ENCODE measurements around the gene C11orf91.
"Not testable (repeated sequence)": the region's sequence is repeated elsewhere in the genome, so short reads cannot be mapped to it uniquely, and the experiment has no call there.

Gene C11orf91

DNA sequence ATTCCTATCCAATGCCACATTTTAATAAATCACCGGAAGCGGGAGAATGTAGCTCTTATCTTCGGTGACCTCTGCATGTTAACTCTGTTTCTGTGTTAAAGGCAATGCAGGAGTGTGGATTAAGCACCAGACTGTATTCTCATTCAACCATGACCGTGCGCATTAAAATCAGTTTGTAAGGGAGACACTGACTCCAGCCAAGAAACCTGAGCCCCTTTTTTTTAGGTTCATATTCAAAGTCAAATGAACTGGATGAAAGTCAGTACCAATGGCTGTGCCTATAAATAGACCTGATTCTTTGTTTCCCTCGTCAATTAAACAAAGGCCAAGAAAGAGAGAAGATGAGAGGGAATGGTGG lies 32.2 kb downstream of the C11orf91 start:
- DNase-seq = no peak

DNA sequence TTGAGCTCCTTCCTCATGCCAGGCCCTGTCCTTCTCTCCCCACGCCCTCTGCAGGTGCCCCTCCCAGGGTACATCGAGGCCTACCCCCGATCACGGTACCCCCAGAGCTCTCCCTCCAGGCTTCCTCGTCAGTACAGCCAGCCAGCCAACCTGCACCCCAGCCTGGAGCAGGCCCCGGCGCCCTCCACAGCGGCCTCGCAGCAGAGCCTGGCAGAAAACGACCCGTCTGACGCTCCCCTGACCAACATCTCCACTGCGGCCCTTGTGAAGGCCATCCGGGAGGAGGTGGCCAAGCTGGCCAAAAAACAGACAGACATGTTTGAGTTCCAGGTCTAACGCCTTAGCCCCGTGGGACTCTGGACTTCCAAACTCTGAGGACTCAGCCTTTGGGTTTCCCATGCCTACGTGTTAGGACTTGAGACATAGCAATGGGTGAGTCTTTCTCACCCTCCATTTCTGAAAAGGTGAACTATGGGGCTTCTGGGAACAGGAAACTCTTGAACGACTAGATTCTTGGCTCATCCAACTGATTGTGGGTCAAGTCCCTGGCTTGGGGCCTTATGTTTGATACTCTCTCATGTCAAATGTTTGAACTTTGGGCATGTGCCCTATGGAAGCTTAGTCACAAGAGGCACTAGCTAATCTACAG lies 32.7 kb downstream of the C11orf91 start:
- DNase-seq = no peak

DNA sequence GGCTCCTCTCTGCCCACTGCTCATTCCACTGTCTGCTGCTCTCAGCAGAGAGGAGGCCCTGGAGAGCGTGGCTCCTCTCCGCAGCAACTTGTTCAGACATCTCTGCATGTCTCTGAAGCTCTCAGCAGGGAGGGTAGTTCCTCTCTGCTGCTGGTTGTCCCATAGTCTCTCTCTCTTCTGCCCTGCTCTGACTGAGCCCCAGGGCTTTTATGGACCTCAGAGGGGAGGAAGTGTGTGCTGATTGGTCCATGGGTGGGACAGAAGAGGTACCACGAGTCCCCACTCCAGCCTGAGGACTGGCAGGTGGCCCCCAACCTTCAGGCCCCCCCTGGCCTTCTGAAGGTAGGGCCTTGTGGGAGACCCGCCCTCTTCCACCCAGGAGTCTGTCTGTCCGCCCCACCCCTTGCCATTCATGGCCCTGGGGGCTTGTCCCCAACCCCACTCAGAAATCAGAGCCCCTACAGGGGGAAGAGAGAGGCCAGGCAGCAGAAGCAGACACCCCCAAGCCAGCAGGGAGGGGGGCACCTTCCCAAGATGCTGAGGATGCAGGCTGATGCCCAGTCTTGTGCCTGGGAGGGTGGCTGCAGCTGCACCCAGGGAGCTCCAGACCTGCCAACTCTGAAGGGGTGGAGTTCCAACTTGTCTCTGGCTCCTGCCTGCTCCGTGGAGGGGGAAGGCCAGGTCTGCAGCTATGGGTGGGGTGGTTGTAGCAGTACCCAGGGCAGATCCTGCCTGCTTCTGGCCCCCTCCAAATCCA lies 35.1 kb downstream of the C11orf91 start:
- DNase-seq = no peak

DNA sequence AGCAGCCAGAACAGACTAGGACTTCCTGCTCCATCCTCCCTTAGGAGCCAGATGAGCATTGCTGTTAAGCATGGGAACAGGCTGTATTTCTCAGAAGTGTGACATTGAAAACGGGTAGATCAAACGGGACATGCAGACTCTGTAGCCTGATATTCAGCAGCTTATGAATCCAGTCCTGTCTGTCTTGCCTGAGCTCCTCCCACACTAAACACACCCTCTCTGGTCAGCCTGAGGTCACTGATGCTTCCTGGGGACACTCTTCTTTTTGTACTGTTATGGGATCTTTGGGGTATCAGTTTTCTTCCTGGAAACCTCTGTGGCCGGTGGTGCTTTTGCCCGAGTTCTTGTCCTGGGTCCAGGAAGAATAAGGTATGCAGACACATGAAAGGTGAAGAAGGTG lies 35.8 kb downstream of the C11orf91 start:
- DNase-seq = no peak

DNA sequence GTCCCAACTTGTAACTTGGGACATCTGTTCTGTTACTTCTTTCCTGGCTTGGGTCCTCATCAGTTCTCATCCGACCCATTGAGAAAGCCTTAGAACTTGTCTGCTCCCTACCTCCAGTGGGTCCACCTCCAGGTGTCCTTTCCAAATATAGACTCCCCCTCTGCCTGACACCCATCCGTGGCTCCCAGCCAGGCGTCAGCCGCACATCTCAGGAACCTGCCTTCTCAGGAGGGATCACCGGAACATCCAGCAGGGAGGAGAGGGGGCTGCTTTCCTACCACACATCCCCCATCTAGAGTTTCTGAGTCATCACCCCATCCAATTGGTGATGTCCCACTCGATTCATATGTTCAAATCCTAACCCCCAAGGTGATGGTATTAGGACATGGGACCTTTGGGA lies 36.5 kb downstream of the C11orf91 start:
- DNase-seq = no peak

DNA sequence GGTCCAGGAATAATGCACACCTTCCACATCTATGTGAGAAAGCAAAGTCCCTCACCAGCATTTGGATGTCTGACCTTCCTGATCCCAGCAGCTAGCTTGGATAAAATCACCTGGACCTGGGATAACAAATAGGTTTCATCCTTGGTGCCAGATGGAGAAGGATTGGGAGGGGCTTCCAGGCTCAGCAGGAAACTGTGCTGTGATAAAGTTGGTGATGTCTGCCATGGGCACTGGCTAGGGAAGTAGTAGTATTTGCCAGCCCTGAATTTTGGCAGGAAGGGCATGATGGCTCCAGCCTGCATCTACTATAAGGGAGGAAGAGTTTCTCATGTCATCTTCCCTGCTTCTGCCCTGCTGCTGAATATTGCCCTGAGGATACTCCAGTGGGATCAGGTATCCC lies 37.5 kb downstream of the C11orf91 start:
- no peak for DNase-seq

DNA sequence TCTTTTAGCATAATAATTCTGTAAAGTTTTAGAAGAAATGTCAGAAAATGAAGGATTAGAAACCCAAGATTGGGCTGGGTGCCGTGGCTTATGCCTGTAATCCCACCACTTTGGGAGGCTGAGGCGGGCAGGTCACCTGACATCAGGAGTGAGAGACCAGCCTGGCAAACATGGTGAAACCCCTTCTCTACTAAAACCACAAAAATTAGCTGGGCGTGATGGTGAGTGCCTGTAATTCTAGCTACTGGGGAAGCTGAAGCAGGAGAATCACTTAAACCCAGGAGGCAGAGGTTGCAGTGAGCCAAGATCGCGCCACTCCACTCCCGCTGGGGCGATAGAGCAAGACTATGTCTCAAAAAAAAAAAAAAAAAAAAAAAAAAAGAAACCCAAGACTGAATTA lies 39.1 kb downstream of the C11orf91 start:
- not testable (repeated sequence) for DNase-seq

DNA sequence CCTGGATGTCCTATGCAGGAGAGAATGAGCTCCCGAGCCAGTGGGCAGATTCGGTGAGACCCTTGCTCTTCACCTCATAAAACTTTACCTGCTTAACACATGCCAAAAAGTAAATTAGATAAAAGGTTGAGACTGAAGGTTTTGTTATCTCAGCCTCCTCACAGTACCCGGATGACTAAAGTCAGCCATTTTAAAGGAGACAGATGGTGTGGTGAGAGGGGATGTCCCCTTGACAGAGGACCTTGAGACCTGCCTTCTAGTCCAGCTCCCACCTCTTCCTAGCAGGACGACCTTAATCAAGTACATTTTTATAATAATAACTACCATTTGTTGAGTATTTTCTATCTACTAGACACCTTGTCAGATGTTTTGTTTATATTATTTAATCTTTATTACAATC lies 39.7 kb downstream of the C11orf91 start:
- DNase-seq = no peak

DNA sequence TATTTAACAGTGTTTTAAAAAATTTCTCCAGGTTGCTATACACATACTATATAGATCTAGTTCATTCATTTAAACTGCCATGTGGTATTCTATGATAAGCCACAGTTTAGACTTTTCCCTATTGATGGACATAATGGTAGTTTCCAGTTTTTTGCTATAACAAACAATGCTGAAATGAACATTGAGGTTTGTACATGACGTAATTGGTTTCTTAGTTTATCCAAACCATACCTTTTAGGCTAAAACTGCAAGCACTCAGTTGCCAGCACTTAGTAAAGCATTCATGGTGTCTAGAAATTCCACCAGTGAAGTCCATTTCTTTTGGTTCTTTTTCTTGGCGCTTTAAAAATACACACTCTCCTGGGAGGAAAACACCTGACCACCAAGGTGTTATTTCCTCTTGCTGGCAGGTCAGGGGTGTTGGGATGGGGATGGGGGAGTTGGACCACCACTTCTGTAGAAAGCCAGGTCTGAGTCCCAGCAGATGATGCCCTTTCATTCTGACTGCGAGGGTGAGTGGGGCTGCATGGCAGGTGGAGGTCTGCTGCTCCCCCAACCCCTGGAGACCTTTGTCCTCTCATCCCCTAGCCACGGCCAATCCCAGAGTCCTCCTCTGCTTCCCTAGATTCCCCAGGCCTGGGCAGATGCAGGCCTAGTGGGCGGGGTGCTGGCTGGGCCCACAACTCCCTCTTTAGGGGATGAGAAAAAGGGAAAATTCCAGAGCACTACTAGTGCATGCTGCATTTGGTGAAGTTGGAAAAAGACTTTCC lies 41.1 kb downstream of the C11orf91 start:
- DNase-seq = no peak

DNA sequence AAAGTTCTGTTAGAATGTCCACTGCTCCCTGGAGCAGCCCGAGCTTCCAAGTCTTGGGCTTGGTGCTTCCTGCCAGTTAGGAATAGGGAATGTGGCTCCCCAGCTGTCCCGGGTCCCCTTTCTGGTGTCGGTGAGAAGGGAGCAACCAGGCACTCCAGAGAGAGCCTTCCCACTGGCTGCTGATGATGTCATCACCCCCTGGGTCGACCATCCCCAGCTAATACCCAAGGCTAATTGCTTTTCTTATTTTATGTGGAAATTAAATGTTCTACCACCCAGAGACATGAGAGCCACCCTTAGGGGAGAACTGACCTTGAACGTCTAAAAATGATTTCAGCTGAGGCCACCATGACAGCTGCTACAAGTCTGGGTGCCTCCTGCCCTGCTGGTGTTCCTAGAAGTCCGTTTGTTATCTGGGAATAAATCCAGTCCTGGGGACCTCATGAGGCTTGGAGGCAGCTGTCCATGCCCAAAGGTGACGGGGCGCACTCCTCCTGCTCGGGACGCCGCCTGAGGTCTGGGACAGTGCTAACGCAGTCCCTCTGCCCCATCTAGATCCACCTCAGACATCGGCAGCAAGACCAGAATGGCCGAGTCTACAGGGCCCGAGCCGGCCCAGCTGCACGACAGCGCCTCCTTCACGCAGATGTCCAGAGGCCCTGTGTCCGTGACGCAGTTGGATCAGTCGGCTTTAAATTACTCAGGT lies 42.3 kb downstream of the C11orf91 start:
- DNase-seq = no peak

DNA sequence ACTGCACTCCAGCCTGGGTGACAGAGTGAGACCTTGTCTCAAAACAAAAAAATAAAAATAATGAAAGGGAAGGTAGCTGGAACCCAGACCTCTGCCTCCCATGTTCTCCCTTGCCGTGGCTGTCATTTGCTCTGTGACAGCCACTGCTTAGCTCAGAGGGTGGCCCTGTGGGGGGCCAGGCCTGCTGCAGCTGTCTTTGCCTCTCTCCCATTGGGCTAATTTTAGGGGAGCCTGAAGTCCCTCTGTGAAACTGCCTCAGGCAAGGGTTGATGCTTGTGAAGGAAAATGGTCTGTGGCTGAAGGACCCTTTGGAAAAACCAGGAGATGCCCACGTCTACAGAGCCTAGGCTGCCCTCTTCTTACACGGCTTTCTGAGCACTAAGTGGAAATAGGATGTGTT lies 42.9 kb downstream of the C11orf91 start:
- no peak for DNase-seq

DNA sequence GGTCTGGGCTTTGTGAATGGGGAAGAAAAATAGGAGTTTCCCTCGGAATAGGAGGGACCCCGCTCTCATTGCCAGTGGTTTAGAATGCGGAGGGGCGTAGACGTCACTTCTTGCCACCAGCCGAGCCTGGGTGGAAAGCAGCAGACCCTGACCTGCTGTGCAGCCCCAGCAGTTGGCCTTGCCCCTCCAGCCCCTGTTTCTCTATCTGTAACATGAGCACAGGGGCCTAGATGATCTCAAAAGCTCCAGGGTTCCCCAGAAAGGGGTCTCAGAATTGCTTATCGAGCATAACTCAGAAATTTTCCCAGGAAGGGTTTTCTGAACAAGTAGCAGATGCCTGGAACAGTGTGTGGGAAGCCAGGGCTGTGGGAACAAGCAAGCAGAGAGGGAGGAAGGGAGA lies 43.9 kb downstream of the C11orf91 start:
- no peak for DNase-seq

DNA sequence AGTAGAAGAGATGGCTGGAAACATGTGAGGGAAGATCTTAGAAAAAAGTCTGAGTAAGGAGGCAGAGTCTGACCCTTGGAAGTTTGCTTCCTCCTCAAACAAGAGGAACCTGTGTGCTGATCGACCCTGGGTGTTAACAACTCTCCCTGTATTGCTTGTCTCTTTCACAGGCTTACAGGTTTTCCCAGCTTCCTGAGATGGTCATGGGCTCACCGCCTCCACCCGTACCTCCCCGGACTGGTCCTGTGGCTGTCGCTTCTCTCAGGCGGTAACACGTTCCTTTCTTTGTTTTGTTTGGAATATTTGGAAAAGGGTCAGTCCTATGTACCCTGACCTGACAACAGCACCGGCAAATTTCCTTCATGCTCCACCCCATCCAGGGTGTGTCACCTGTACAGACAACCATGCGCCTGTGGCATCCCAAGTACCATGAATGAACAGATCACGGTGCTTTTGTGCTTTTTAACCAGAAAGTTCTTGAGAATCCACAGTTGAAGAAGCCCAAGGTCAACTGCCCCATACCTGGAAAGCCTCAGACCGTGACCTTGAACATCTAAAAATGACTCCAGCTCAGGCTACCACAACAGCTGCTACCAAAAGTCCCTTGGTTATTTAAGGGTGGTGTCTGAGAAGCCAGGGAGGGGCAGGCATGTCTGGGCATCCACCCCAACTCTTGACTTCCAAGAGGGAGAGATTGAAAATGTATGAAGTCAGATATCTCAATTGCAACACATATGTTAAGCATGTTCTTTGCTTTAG lies 44.6 kb downstream of the C11orf91 start:
- no peak for DNase-seq

DNA sequence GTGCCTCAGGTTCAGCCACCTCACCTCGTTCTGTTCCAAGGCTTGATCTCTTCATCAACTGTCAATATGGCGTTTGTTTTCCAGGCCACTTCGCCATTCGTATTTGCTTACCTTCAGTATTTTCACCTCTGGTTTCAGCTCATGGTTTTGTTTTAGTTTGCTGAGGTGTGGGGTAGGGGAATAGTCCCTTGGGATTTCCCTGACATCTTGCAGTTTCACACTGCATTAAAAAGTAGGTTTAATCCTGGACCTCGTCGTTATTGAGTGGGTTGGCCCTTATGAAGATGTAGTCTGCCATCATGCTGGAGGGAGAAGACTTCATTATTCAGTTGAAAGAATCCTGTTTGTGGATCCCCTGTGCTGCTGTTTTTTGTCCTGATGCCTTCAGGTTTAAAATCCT lies 46.0 kb downstream of the C11orf91 start:
- DNase-seq = no peak

DNA sequence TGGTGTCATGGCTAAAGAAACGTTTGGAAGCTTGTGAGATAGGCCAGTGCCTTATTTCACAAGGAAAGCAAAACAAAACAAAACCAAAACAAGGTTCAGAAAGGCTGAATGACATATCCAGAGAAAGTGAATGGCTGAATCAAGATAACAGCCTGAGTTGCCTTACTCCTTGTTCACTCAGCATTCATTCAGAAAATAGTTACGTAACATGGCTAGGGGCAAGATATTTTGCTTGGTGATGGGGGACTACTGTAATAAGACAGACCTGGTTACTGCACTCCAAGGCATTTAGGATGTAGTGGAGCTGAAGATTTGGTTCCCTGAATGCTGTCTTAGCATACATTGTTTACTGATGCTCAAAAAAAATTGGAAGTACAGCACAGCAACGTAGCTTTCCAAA lies 47.7 kb downstream of the C11orf91 start:
- DNase-seq = no peak

DNA sequence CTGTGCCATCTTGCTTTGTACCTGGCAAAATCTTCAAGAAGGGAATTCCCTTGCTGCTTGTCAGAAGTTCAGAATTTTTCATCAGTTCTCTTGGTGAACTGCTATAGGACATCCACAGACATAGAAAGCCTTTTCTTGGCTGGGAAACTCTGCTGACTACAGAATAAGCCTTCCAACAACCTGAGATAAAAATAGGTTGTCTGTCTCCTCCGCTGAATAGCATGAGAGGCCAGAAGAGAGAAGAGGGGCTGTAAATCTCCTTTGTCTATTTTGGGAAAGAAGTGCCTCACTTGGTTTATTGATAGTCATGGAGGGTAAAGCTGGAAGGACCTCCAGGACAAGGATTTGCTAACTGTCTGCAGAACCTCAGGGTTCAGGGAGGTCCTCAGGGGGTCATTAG lies 48.2 kb downstream of the C11orf91 start:
- no peak for DNase-seq

DNA sequence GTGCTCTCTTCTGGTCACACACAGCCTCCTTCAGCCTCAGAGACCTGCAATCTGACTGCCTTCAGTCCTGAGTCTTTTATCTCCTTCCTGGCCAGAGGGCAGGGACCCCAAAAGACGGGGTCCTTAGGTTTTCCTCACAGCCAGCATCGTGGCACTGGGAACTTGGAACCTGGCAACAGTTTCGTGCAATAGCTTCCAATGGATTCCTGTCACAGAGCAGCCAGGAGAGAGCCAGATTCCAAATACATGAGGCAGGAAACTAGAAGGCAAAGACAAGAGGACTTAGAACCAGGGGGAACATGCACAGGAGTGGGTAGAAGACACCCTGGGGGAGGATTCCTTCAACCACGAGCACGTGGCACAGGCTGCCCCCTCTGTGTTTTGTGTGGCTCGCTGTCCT lies 48.6 kb downstream of the C11orf91 start:
- DNase-seq = no peak

DNA sequence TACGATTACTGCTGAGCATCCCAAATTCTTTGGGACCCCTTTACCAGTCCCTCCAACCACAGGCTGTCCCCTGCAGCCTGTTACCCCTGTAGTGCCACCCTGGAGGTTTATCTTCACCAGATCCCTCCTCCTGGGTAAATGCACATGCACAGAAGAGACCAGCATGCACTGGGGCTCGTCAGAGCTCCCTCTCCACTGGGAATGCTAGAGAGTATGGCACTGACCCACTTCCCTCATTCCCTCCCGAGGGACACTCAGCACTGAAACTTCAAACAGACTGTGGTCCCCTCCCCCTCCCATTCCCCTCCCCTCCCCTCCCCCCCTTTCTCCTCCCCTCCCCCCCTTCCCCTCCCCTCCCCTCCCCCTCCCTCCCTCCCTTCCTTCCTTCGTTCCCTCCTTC lies 49.1 kb downstream of the C11orf91 start:
- no peak for DNase-seq

DNA sequence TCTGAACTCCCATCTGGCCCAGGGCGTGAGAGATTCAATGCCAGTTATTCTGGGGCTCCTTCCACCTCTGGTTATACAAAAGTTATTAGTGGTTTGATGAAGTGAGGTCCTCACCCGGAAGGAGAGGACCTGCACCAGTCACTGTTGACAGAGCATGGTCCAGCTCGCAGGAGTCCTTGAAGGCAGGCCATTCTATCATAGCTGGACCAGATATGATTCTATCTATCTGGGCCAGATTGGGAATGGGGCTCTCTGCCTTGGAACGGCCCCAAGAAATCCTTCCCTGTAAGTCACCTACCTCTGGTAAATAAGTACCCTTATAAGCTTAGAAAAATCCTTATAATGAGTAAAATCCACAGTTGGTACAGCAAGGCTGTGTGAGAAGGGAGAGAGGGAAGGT lies 50.7 kb downstream of the C11orf91 start:
- DNase-seq = no peak

All from stimulated activated CD8-positive, alpha-beta memory T cell treated with anti-CD3 and anti-CD28 coated beads, Interleukin-4, amount 100 ng/mL, for 48 hours (primary cell).